ENCODE measurements around the gene DNAJC24.

- no peak for TF ChIP-seq POLR2AphosphoS5 (IDR thresholded peaks at IDR 0.05)
- TF ChIP-seq, protein P1, sequence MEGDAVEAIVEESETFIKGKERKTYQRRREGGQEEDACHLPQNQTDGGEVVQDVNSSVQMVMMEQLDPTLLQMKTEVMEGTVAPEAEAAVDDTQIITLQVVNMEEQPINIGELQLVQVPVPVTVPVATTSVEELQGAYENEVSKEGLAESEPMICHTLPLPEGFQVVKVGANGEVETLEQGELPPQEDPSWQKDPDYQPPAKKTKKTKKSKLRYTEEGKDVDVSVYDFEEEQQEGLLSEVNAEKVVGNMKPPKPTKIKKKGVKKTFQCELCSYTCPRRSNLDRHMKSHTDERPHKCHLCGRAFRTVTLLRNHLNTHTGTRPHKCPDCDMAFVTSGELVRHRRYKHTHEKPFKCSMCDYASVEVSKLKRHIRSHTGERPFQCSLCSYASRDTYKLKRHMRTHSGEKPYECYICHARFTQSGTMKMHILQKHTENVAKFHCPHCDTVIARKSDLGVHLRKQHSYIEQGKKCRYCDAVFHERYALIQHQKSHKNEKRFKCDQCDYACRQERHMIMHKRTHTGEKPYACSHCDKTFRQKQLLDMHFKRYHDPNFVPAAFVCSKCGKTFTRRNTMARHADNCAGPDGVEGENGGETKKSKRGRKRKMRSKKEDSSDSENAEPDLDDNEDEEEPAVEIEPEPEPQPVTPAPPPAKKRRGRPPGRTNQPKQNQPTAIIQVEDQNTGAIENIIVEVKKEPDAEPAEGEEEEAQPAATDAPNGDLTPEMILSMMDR (IDR thresholded peaks at IDR 0.05) = no peak
- TF ChIP-seq POLR2A (IDR thresholded peaks at IDR 0.05) = no peak
These were observed 76.0 kb downstream of the DNAJC24 start for GRCh38 chr11:31445621-31446020.
